ENCODE results near the gene RHBDL2.
"Not testable (repeated sequence)": the region's sequence is repeated elsewhere in the genome, so short reads cannot be mapped to it uniquely, and the experiment has no call there.

RHBDL2 gene

DNA sequence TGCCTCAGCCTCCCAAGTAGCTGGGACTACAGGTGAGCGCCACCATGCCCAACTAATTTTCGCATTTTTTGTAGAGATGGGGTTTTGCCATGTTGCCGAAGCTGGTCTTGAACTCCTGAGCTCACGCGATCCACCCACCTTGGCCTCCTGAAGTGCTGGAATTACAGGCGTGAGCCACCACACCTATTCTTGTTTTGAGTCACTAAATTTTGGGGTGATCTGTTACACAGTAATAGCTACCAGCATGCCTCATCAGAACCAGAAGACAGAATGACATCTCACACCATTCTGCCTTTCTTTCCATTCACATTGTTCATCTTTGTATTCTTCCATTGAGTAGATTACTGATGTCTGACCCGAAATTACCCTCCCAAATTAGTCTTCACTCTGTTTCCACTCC is 9.1 kb downstream of the RHBDL2 start:
- no peak for DNase-seq (ENCODE audit: low spot score)

DNA sequence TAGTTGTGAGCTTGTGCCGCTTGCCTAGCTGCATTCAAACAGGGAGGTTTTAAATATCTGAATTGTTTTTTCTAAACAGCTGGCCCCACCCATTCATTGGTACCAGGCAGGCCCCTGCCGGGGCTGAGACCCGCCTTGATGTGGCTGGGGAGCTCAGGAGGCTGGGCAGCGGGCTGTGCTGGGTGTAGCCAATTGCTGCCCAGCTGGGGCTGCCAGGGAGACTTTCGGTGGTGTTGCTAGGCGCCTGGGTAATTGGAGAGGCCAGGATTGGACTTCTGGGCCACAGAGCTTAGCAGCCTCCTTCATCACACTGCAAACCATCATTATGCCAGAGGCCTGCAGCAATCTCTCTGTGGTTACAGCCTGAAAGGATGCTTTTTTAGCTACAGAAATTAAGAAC is 12.2 kb downstream of the RHBDL2 start:
- DNase-seq (ENCODE audit: low spot score) = no peak

DNA sequence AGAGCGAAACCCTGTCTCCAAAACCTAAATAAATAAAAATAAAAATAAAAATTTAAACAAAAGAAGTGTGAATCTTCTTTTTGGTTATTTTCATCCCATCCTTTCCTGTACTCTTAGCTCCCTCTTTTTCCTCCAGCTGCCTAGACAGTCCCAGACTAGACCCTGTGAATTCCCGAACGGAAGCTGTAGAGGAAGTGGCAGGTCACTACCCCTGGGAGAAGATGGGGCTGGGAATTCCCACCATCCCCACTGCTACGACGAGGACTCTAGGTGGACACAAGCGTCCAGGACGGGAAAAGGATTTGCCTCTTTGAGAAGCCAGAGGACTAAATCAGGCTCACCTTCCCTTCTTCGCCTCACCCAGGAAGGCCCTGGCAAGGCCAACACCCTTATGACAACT is 12.6 kb downstream of the RHBDL2 start:
- no peak for DNase-seq (ENCODE audit: low spot score)

DNA sequence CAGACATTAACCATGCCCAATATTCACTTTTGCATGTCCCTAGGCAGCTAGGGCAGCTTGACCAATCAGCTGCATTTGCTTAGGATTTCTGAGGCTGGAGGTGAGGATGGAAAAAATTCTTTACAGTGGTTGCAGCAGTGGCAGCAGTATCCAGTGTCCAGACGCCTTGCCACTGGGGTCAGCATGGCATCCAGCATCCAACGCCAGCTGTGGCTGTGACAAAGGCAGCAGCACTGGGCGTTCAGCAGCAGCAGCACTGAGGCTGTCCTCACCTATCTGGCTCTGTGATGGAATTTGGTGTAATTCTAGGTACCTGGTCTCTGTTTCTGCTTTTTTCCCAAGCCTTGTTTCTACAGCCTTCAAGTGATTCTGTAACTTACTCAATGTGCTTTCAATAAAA is 15.5 kb downstream of the RHBDL2 start:
- no peak for DNase-seq (ENCODE audit: low spot score)

DNA sequence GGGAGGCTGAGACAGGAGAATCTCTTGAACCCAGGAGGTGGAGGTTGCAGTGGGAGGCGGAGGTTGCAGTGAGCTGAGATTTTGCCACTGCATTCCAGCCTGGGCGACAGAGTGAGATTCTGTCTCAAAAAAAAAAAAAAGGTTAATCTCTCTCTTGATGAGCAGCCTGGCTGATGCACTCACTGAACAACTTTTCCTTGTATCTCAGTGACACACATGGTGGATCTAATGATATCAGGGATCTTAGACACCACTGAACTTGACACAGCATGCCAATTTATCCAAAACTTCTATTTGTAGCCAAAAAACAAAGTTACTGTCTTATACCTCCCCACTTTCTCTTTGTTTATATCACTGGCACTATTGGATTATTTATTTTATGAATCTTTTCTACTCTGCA is 16.2 kb downstream of the RHBDL2 start:
- no peak for DNase-seq (ENCODE audit: low spot score)

DNA sequence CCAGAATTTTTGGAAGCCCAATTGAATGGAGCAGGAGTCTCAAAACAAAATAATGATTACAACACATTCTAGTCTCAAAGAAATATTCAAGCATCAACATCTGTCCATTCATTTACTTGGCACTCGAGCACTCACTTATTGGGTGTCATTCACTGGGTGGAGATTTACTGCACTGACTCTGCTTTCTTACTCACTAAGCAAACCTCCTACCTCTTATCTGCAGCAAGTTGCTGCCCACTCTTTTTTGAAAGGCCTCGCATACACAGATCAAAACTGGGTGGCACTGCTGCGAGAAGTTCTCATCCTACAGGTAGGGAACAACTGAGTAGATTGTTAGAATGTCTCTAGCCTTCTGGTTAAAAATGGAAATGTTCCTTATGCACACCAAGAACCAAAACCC is 18.0 kb downstream of the RHBDL2 start:
- DNase-seq (ENCODE audit: low spot score) = no peak

DNA sequence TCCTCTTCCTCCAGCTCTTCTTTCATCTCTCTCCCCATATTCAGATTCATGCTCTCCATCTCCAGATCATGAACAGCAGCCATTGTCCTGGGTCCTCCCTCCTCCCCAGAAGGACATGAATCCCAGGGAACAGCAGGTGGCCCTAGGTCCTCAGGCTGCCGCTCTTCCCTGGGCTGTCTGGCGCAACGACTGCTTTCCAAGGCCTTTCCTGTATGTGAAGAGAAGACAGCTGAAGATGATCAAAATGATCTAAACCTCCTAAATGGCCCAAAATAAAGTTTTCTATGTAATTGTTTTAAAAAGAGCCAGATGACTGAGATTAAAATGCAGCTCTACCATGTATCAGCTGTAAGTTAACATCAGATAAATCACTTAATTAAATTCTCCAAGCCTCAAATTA is 22.5 kb downstream of the RHBDL2 start:
- DNase-seq (ENCODE audit: low spot score) = no peak

DNA sequence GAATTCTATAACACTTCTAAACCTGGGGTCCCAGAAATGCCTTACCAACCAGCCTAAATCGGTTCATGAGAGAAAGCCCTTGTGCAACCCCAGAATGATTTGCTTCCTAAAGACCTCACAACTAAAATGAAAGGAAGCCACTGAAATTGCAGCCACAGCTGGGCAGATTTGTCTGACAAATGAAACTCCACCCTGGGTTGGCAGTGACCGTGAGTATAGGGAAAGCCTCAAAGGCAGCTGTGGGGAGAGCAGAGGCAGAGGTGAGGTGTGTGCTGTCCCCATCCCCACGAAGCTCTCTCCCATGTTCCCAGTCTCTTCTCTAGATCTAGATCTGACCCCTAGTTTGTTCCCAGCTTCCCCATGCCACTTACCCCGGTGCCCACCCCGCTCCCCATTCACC is 23.1 kb downstream of the RHBDL2 start:
- DNase-seq (ENCODE audit: low spot score) = no peak

DNA sequence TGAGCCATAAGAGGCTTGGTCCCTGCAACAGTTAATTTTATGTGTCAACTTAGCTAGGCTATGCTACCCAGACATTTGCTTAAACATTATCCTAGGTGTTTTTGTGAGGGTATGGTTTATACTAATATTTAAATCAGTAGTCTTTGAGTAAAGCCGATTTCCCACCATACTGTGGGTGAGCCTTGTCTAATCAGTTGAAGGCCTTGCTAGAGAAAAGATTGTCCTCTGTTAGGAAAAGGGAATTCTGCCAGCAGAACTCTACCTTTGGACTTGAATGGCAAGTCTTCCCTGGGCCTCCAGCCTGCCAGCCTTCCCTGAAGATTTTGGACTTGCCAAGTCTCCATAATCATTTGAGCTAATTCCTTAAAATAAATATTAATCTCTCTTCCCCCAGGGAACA is 23.9 kb downstream of the RHBDL2 start:
- no peak for DNase-seq (ENCODE audit: low spot score)

DNA sequence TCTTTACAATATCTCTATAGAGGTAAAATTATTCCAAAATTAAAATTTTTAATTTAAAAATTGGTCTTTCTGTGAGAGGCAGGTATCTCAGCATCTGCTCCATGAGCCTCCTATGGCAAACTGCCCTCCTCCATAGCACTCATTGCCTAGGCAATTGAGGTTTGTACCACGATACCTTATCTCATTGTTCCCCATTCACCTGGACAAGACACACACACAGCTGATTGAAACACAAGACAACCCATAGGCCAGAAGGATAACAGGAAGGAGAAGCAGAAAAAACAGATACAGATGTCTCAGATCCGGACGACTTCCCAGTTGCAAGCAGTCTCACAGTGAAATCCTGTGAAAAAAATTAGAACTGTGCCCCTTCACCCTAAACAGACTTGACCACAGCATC is 24.3 kb downstream of the RHBDL2 start:
- DNase-seq (ENCODE audit: low spot score) = no peak

DNA sequence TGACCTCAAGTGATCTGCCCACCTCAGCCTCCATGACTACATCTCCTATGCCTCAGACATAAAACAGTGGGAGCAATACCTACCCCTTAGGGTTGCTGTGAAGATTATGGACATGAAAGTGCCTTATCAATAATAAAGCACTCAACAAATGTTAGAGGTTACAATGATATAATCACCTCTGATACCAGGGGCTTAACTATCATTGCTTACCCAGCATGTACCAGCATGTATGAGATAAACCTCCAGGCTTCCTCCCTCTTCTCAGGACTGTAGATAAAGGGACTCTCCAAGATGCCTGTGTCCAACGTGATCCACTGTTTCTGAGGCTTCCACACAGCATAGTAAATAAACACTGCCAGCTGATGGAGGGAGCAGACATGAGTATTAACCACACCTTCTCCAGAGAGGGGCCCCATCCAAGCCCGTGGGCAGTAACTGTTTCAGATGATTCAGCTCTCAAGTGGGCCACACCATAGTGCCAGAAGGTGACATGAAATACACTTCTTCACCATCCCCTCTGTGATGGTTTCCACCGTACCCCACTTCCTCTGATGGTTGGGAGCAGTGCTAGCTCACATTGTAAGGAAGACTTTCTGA is 26.2 kb downstream of the RHBDL2 start:
- no peak for DNase-seq (ENCODE audit: low spot score)

DNA sequence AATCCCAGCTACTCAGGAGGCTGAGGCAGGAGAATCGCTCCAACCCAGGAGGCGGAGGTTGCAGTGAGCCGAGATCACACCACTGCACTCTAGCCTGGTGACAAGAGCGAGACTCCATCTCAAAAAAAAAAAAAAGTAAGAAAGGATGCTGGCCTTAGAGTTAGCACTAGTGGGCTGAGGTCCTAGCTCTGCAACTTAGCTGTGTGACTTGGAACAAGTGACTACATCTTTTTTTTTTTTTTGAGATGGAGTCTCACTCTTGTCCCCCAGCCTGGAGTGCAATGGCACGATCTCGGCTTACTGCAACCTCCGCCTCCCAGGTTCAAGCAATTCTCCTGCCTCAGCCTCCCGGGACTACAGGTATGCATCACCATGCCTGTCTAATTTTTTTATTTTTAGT is 26.7 kb downstream of the RHBDL2 start:
- DNase-seq (ENCODE audit: low spot score) = not testable (repeated sequence)

DNA sequence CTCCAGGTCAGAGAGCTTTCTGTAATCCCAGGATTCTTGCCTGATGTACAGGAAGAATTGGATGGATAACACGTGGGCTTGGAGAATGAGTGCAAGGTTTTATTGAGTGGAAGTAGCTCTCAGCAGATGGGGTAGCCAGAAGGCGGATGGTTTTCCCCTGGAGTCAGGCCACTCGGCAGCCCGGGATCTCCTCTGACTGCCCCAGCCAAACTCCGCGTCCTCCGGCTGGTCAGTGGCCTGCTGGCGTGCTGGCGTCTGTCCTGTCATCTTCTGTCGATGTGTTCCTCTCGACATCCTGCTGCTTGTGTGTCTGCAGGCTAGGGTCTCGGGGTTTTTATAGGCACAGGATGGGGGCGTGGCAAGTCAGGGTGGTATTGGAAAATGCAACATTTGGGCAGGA is 32.8 kb downstream of the RHBDL2 start:
- DNase-seq (ENCODE audit: low spot score) = no peak

DNA sequence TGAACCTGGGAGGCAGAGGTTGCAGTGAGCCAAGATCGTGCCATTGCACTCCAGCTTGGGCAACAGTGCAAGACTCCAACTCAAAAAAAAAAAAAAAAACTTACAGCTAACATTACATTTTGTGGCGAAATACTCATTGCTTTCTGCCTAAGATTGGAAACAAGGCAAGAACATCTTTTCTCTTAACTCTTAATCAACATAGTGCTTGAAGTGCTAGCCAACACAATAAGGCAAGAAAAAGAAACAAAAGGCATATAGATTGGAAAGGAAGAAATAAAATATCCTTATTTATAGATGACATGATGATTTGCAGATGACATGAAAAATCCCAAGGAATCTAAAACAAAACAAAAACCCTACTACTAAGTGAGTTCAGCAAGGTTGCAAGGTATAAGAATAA is 35.6 kb downstream of the RHBDL2 start:
- no peak for DNase-seq (ENCODE audit: low spot score)

DNA sequence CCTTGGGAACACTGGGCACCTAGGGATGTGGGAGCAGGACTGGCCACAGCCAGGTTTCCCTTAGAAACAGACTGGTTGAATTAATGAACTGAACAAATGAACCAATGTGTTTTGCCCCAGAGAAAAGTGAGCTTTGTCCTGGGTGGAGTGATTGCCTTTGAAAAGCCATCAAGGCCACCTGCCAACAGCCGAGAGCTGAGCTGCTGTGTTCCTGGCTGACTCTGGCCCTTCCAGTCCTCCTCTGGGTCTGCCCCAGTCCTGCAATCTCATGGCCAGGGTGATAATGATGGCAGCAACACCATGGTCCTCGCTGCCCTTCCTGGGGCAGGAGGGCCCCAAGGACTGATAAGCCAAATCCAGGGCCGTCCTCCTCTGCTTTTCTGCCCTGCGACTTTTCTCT is 42.1 kb downstream of the RHBDL2 start:
- no peak for DNase-seq (ENCODE audit: low spot score)

DNA sequence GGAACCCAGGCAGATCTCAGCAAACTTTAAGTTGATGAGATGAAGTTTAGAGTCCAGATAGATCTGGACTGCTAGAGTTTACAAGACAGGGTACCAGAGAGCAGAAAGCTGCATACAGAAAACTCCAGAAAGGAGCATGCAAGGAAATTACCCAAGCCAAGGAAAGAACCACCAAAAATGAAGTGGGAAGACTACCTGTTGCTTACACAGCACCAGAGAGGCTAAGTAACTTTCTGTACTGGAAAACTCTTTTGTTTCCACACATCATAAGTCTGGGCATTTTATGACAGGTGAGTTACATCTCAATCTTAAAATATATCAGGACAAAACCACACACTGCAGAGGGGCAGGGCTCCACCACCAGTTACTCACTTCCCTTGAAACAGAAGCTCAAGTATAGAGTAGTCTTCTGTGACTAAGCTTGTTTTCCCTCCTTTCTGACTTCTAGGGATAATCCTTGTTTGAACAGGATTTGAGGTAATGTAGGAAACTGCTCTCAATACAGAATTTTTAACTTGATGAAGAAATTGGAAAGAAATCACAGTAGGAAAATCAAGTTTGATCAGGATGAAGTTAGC is 42.9 kb downstream of the RHBDL2 start:
- DNase-seq (ENCODE audit: low spot score) = no peak

DNA sequence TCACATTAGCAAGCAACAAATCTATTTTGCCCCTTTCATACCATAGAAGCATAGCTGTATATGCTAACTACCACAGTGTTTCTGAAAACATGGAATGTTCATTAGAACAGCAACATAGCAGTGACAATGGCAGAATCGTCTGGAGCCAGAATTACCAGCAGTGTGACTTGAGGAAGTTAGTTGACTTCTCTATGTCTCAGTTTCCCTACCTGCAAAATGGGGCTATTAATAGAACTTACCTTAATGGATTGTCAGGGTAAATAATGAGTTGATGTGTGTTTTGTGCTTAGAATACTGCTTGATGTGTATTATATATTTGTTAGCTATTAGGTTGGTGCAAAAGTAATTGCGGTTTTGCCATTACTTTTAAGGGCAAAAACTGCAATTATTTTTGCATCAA is 45.5 kb downstream of the RHBDL2 start:
- no peak for DNase-seq (ENCODE audit: low spot score)

DNA sequence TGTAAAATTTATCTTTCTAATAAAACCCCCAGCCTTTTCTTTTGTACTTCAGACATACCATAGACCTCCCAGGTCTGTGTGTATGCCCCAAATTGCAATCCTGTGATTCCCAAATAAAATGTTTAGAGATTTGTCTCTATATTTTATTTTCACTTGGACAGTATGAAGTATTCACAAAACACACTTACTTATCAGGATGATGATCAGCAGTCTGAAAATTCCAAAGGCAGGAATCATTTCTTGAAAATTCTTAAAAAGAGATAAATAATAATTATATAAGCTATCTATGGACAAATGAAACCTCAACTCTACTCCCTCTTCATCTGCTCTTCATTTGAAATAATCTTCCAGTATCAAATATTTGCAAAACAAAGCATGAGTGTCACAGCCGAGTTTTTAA is 48.7 kb downstream of the RHBDL2 start:
- no peak for DNase-seq (ENCODE audit: low spot score)

DNA sequence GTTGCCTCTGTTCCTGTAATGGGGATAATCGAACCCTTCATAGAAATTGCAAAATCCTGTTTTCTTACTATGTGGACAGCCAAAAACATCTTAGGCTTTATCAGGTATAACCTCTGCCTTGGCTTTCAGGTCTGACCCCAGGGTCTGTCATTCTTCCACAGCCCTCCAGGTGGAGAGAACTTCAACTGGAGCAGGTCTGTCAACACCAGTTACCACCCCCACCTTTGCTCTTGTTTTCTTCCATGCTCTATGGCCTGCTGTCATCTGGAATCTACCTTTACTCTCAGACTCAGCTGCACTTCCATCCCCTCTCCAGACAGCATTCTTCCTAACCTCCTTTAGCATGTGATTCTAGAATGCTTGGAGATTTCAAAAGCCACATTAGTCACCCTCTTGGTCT is 49.9 kb downstream of the RHBDL2 start:
- no peak for DNase-seq (ENCODE audit: low spot score)

DNA sequence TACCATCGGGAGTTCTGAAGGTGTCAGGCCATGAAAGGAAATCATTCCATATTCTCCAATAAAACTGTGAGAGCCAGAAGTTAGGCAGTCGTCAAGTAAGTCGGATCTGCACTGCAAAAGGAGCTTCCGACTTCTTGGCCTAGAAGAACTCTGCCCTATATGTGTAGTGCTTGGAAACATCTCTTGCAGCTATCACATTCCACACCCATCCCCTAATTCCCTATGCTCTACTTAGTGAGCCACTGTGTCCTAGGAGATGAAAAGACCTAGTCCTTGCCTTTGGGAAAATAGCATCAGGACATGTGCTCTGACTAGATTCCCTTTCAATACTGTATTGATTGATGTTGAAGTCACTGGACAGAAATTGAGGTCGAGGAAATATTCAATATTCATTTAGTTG is 52.0 kb downstream of the RHBDL2 start:
- no peak for DNase-seq (ENCODE audit: low spot score)

DNA sequence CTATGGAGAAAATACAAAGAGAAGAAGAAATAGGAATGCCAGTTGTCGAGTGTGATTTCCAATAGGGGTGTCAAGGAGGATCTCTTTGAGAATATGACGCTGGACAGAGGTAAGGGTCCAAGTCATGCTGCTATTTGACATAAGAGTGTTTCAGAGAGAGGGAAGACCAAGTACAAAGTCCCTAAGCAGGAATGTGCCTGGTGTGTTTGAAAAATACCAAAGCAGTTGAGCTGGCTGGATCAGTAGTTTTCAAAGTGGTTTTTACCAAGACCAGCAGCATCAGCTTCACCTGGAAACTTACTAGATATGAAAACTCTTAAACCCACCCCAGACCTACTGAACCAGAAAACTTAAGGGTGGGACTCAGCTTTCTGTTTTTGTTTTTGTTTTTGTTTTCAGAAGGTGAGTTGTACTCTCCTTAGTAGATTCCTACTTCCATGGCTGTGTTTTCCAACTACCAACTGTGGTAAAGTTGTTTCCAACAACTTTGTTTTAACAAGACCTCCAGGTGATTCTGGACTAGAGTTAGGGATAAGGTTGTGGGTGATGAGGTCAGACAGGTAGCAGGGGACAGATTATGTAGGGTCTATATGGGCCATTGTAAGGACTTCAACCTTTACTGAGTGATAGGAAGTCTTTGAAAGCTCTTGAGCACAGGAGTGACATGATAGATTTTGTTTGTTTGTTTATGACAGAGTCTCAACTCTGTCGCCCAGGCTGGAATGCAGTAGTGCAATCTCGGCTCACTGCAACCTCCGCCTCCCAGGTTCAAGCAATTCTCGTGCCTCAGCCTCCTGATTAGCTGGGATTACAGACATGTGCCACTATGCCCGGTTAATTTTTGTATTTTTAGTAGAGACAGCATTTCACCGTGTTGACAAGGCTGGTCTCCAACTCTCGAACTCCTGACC is 53.0 kb downstream of the RHBDL2 start:
- no peak for DNase-seq (ENCODE audit: low spot score)

DNA sequence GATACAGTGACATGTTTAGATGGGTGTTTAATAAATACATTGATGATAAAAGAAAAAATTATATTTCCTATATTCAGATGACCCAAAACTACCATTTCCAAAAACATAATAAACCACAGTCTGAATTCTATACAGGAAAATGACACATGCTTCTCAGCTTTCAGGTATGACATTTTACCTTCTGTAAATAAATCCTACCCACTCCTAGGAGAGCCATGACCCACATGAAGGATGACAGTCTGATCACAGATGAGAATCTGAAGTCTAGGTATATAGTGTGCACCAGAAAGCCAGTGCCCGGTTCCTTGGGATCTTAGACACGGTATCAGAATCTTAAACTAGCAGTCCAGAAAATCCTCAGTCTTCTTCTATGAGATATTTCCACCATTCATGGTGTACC is 56.5 kb downstream of the RHBDL2 start:
- DNase-seq (ENCODE audit: low spot score) = no peak

DNA sequence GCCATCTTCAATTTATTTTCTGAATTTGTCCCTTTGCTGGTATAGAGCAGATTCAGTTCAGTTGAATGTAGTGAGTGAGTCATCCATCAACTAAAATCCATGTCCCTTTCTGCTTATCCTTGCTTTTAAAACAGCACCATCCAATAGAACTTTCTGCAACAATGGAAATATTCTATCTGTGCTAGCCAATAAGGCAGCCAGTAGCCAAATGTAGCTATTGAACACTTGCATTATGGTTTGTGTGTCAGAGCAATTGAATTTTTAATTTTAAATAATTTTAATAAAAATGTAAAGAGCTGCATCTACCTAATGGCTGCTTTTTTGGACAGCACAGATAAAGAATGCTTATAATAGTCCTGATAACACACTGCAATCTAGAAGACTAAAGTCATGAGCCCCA is 60.1 kb downstream of the RHBDL2 start, which contains the start of gene GJA9:
Gene GJA9, minus strand, starts transcription at position 101 of the 400 bp plus-strand sequence. CDS start 5,489 bp downstream, outside the sequence.
- DNase-seq (ENCODE audit: low spot score) = no peak

Data from CD4-positive, alpha-beta T cell treated with Interleukin-2 at 100 ng/mL for 4 hours (primary cell).